Endometrial microvascular endothelial cells (primary cell): Measurements from ENCODE around the gene YBX2. TPM values are rescaled to one million over a fixed set of nuclear protein-coding genes. Genes with fewer than 3 reads are reported as not detected.
"Not testable (repeated sequence)": the region's sequence is repeated elsewhere in the genome, so short reads cannot be mapped to it uniquely, and the experiment has no call there.

Experiments used
- in situ Hi-C: cut with HindIII; loops from 2 replicates; pipeline ENCODE4 v1.10.0; 2017; ENCODE audit warnings: low sequenced_read_pairs, low pct_unique_long_range_greater_than_20kb; ENCODE audit errors: inconsistent ontology term
- total RNA-seq: library from RNA; depleted of rRNA; stranded (reverse); fragments of >200 nt; gene quantifications from one replicate; pipeline ENCODE4 v1.2.3, GENCODE V29; 2015; ENCODE audit errors: inconsistent ontology term

Gene YBX2
- not detected for total RNA-seq

GRCh38 chr17:7294614-7295153, at the start of gene YBX2:
YBX2 (minus strand) TSS chr17:7294639; CDS start chr17:7294500, 139 bp downstream.
- in situ Hi-C loops, result no loop called here

- in situ Hi-C loops, result no loop called here
These were observed 48.8 kb upstream of the YBX2 start for GRCh38 chr17:7343250-7343649.

DNA sequence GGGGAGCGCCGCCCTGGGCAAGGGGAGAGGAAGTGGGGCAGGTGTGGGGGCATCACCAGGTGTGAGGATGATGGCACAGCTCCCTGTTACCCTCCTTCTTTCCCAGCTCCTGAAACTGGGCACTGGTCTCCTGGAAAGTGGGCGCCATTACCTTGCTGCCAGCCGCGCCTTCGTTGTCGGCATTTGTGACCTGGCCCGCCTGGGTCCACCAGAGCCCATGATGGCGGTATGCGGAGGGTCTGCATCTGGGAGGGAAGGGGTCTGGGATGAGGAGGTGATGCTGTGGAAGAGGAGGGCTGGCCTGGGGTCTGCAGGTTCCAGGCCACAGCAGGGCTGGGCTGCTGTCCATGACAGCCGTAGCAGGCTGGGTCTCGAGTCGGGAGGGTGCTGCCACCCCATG, 47.4 kb upstream of the YBX2 start:
- in situ Hi-C loops, result no loop called here

DNA sequence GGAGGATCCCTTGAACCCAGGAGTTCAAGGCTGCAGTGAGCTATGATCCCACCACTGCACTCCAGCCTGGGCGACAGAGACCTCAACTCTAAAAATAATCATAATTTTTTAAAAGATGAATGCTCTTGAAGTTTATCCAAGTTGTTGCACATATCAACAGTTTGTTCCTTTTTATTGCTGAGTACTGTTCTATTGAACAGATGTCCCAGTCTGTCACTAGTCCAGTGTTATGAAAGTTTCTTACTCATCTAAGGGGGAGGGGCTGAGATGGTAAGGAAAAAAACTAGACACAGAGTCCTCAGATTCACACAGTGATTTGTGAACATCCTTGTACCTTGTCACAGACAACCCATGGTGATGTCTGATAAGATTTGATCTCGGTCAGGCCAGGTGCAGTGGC, 45.7 kb upstream of the YBX2 start:
- in situ Hi-C loops, result no loop called here

DNA sequence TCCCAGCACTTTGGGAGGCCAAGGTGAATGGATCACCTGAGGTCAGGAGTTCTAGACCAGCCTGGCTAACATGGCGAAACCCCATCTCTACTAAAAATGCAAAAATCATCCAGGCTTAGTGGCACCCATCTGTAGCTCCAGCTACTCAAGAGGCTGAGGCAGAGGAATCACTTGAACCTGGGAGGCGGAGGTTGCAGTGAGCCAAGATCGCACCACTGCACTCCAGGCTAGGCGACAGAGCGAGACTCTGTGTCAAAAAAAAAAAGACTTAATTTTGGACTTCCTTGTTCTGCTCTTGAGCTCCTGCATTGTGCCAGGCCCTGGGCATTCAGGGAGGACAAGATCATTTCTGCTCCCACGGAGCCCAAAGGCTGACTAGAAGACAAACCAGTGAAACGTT, 43.2 kb upstream of the YBX2 start:
- in situ Hi-C loops, result not testable (repeated sequence)

DNA sequence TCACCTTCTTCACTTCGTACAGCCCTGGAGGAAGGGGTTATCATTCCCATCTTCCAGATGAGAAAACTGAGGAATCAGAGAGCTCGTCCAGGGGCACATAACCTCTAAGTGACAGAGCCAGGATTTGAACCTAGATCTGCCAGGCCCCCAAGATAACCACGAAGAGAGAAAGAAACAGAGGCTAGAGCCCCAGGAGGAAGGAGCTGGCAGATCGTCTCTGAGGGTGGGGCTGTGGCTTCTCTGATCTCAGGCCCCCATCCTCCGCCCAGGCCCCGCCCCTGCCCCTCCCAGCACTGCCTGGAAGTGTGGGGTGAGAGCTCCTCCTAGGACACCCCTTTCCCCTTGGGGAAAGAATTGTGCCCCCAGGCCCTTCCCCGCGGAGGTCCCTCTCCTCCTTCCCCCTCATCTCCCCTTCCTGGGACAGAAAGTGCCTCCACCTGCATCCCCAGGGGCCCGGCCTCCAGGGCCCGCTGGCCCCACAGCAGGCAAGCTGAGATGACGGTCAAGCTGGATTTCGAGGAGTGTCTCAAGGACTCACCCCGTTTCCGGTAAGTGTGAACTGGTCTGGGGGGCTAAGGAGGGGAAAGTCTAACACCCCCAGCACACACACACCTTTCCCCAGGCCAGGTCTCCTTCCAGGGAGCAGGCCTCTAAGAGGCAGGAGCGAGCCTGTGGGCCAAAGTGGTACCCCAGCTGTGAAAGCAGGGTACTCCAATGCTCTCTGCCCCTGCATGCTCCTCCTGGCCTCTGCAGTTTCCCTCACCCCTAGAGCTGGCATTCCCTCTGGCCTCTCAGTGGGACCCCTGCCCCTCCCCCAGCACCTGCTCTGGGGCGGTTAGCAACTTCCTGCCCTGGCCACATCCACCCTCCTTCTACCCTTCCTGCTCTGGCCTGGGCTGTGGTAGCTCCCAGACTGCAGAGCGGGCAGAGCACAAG, 42.1 kb upstream of the YBX2 start, which contains the start of gene ACAP1:
Gene ACAP1 (plus strand): TSS at position 290 of the 936 bp plus-strand sequence. CDS start 206 bp downstream, at position 496.
- in situ Hi-C loops, result no loop called here

- in situ Hi-C loops, result not testable (repeated sequence)
These were observed 41.3 kb upstream of the YBX2 start for GRCh38 chr17:7335765-7336164.

GRCh38 chr17:7334938-7335538, 40.6 kb upstream of the YBX2 start:
- in situ Hi-C loops, result no loop called here

DNA sequence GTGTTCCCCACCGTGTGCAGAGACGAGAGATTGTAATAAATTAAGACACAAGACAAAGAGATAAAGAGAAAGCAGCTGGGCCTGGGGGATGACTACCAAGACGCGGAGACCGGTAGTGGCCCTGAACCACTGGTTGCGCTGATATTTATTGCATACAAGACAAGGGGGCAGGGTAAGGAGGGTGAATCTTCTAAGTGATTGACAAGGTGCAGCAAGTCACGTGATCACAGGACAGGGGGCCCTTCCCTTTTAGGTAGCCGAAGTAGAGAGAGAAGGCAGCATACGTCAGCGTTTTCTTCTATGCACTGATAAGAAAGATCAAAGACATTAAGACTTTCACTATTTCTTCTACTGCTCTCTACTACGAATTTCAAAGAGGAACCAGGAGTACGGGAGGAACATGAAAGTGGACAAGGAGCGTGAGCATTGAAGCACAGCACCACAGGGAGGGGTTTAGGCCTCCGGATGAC, 38.2 kb upstream of the YBX2 start:
- in situ Hi-C loops, result not testable (repeated sequence)

- in situ Hi-C loops, result no loop called here
These were observed 37.7 kb upstream of the YBX2 start for GRCh38 chr17:7332111-7332510.

- in situ Hi-C loops, result no loop called here
These were observed 36.2 kb upstream of the YBX2 start for GRCh38 chr17:7330638-7331015.

- in situ Hi-C loops, result no loop called here
These were observed 35.7 kb upstream of the YBX2 start for GRCh38 chr17:7329997-7330637.

- in situ Hi-C loops, result no loop called here
These were observed 35.0 kb upstream of the YBX2 start for GRCh38 chr17:7329374-7329996.

- in situ Hi-C loops, result no loop called here
These were observed 34.5 kb upstream of the YBX2 start, which contains the start of gene NEURL4 for GRCh38 chr17:7328840-7329373. NEURL4 (minus strand) TSS chr17:7329335; CDS start chr17:7329312, 23 bp downstream.

DNA sequence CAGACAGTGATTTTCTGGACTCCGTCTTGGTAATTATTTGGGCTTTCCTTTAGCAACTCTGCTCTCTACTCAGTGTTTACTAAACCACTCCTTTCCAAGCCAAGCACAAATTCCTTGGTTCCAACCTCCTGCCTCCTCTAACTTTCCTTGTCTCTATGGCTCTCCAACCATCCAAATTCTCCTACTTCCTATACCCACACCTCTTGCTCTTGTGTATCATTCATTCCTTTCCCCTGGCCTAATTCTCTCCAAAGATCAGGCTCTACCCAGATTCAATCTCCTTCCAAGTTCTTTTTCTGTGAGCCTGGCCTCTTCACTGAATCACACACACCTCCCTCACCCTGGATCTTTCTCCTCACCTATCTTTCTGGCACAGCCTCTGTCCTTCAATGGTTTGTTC, 33.6 kb upstream of the YBX2 start:
- in situ Hi-C loops, result no loop called here

DNA sequence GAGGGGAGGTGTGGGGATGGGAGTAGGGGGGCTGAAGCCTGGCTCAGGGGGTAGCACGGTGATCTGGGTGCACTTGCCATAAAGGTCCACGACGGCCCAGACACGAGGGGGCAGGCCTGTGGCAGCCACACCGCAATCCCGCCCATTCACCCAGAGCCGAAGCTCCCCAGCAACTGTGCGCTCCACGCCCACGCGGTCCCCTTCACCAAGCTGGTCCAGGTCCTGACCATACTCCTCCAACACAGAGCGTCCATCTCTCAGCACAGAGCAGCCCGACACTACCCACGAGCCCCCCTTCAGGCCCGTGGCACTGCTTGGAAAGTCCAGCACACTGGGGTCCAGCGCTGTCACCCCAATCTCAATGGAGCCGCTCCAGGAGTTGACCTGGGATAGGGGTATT, 33.1 kb upstream of the YBX2 start:
- in situ Hi-C loops, result no loop called here

GRCh38 chr17:7327056-7327455, 32.6 kb upstream of the YBX2 start:
- in situ Hi-C loops, result no loop called here

GRCh38 chr17:7326186-7326585, 31.7 kb upstream of the YBX2 start:
- in situ Hi-C loops, result no loop called here
